Lower lobe of right lung (tissue), 2 donors: ENCODE results near the gene SH3GL3. TPM values are rescaled to one million over a fixed set of nuclear protein-coding genes. Genes with fewer than 3 reads are reported as not detected.

Source experiments
- ATAC-seq, 2 donors: fragments of 200-7000 bp; cut with Tn5 transposase; one replicate each; pipeline ENCODE4 v1.9.1; 2020 to 2022; ENCODE audit warnings: mild to moderate bottlenecking in 2 of 2, moderate library complexity in 2 of 2
- DNase-seq: peaks from one replicate; pipeline ENCODE4 v3.0.0-alpha.2; 2020
- H3K27ac ChIP-seq: fragments of 200-600 bp; one replicate; pipeline ENCODE4 v1.8.0; 2022
- H3K27me3 ChIP-seq: fragments of 200-600 bp; one replicate; pipeline ENCODE4 v1.8.0; 2022; ENCODE audit warnings: low read depth
- H3K36me3 ChIP-seq: fragments of 200-600 bp; one replicate; pipeline ENCODE4 v1.8.0; 2022; ENCODE audit warnings: mild to moderate bottlenecking
- H3K4me1 ChIP-seq: fragments of 200-600 bp; one replicate; pipeline ENCODE4 v1.8.0; 2022
- H3K4me3 ChIP-seq: fragments of 200-600 bp; one replicate; pipeline ENCODE4 v1.8.0; 2022; ENCODE audit warnings: mild to moderate bottlenecking
- H3K9me3 ChIP-seq: fragments of 200-600 bp; one replicate; pipeline ENCODE4 v1.8.0; 2022
- CTCF ChIP-seq: fragments of 200-600 bp; IDR thresholded peaks from one replicate; pipeline ENCODE4 v1.8.0; 2022; ENCODE audit warnings: antibody characterized with exemption, mild to moderate bottlenecking
- intact Hi-C: fragments of 100-400 bp; cut with DNase I; formaldehyde crosslinking; loops from one replicate; pipeline ENCODE4 v1.11.0; 2022
- total RNA-seq: library from RNA; stranded (reverse); fragmentation: NEBNext Ultra II Directional; extraction: Animal tissue kit (Norgen Biotek cat#: 25700); gene quantifications from one replicate; pipeline ENCODE4 v1.2.1, GENCODE V29; 2021
- donor health status: DM: no; HTN: yes; CAD: no; lungs with severe emphysema.

SH3GL3 gene
- total RNA-seq, 1 donor from 2014 or later: 2.6 TPM

GRCh38 chr15:83569341-83569740 is 122.2 kb downstream of the SH3GL3 start:
- DNase-seq (no peak), ATAC-seq (no peak)
- TF ChIP-seq CTCF: no peak
- no peak overlapping the region for H3K27ac ChIP-seq
- H3K36me3 ChIP-seq: no peaks in the 10 kb centered on the region
- H3K9me3 ChIP-seq: no peaks in the 10 kb centered on the region
- no peaks in the 10 kb centered on the region for H3K4me1 ChIP-seq
- H3K27me3 ChIP-seq: no peaks in the 10 kb centered on the region
- intact Hi-C loops: loop anchor here (10.0 kb wide), 1 partner anchor 465 kb away; no protein-coding TSS in a partner anchor
- H3K4me3 ChIP-seq: no peak overlapping the region

GRCh38 chr15:83570756-83571155 is 123.6 kb downstream of the SH3GL3 start:
- no peaks in the 10 kb centered on the region for H3K27me3 ChIP-seq
- no peaks in the 10 kb centered on the region for H3K9me3 ChIP-seq
- H3K4me3 ChIP-seq: no peak overlapping the region
- TF ChIP-seq CTCF: no peak
- no peak overlapping the region for H3K27ac ChIP-seq
- no peaks in the 10 kb centered on the region for H3K36me3 ChIP-seq
- no peaks in the 10 kb centered on the region for H3K4me1 ChIP-seq
- intact Hi-C loops: no loop called here
- DNase-seq (no peak), ATAC-seq (no peak)

GRCh38 chr15:83571820-83572707 is 124.9 kb downstream of the SH3GL3 start:
- Histone ChIP-seq H3K4me3 (no peak overlapping the region), H3K4me1 (no peaks in the 10 kb centered on the region), H3K9me3 (no peaks in the 10 kb centered on the region), H3K27me3 (no peaks in the 10 kb centered on the region), H3K36me3 (no peaks in the 10 kb centered on the region), H3K27ac (no peak overlapping the region)
- no peak for ATAC-seq
- no peak for DNase-seq
- intact Hi-C loops: no loop called here
- TF ChIP-seq CTCF: peak; percentile 57

GRCh38 chr15:83574345-83574744 is 127.2 kb downstream of the SH3GL3 start:
- TF ChIP-seq CTCF: no peak
- H3K4me1 ChIP-seq: no peaks in the 10 kb centered on the region

GRCh38 chr15:83578691-83579090 is 131.6 kb downstream of the SH3GL3 start:
- no peak for DNase-seq
- intact Hi-C loops: no loop called here
- no peaks in the 10 kb centered on the region for H3K36me3 ChIP-seq
- peaks cover 3% of the 10 kb centered on the region for H3K27me3 ChIP-seq
- no peaks in the 10 kb centered on the region for H3K4me1 ChIP-seq
- ATAC-seq: no peak
- H3K27ac ChIP-seq: no peak overlapping the region
- TF ChIP-seq CTCF: no peak
- H3K4me3 ChIP-seq: no peak overlapping the region
- no peaks in the 10 kb centered on the region for H3K9me3 ChIP-seq

More at GRCh38 chr15:83574345-83574744, 127.2 kb downstream of the SH3GL3 start:
- no peak for DNase-seq
- Histone ChIP-seq H3K36me3 (no peaks in the 10 kb centered on the region), H3K4me3 (no peak overlapping the region), H3K27ac (no peak overlapping the region), H3K27me3 (peaks cover 3% of the 10 kb centered on the region), H3K9me3 (no peaks in the 10 kb centered on the region)
- no peak for ATAC-seq
- intact Hi-C loops: no loop called here
